Stimulated activated memory B cell treated with anti-CD40 and anti-IgM and Interleukin-4, amounts not matched to agents 10 μg/mL and 1 μg/mL and 100 μg/mL, for 72 hours (primary cell): ENCODE measurements around the gene ABCG1.

ENCODE experiments used
- ATAC-seq: fragments of 150-1000 bp; cut with Tn5 transposase; 2 replicates; pipeline ENCODE4 v1.10.0; 2021
- H3K27ac Mint-ChIP-seq: one replicate; pipeline ENCODE4 v1.8.0; 2022; ENCODE audit warnings: mild to moderate bottlenecking, mixed read lengths
- H3K27me3 Mint-ChIP-seq: one replicate; pipeline ENCODE4 v1.8.0; 2022; ENCODE audit warnings: mixed read lengths
- H3K36me3 Mint-ChIP-seq: one replicate; pipeline ENCODE4 v1.8.0; 2022; ENCODE audit warnings: mixed read lengths
- H3K4me1 Mint-ChIP-seq: one replicate; pipeline ENCODE4 v1.8.0; 2022; ENCODE audit warnings: mixed read lengths
- H3K4me3 Mint-ChIP-seq: one replicate; pipeline ENCODE4 v1.8.0; 2022; ENCODE audit warnings: mild to moderate bottlenecking, moderate library complexity, mixed read lengths
- H3K9me3 Mint-ChIP-seq: one replicate; pipeline ENCODE4 v1.8.0; 2022; ENCODE audit warnings: mixed read lengths

The ABCG1 gene

GRCh38 chr21:42245331-42246193 is 26.6 kb downstream of the ABCG1 start:
- Mint-ChIP-seq H3K36me3 (no peaks in the 10 kb centered on the region), H3K9me3 (no peaks in the 10 kb centered on the region), H3K27me3 (no peaks in the 10 kb centered on the region), H3K4me1 (peaks cover 57% of the 10 kb centered on the region), H3K27ac (peak overlapping the region; percentile 12), H3K4me3 (no peak overlapping the region)
- no peak for ATAC-seq

- Mint-ChIP-seq H3K4me3 (no peak overlapping the region), H3K9me3 (no peaks in the 10 kb centered on the region), H3K27me3 (no peaks in the 10 kb centered on the region), H3K4me1 (peaks cover 57% of the 10 kb centered on the region), H3K36me3 (no peaks in the 10 kb centered on the region), H3K27ac (peak overlapping the region; percentile 46)
- no peak for ATAC-seq
These were observed 28.8 kb downstream of the ABCG1 start for GRCh38 chr21:42247716-42248115.

- peaks cover 52% of the 10 kb centered on the region for H3K4me1 Mint-ChIP-seq
- no peak overlapping the region for H3K4me3 Mint-ChIP-seq
- ATAC-seq, result no peak
- H3K27me3 Mint-ChIP-seq, result no peaks in the 10 kb centered on the region
- no peaks in the 10 kb centered on the region for H3K9me3 Mint-ChIP-seq
- no peaks in the 10 kb centered on the region for H3K36me3 Mint-ChIP-seq
- H3K27ac Mint-ChIP-seq, result peak overlapping the region; percentile 46
These were observed 29.3 kb downstream of the ABCG1 start for GRCh38 chr21:42248241-42248640.

- Mint-ChIP-seq H3K27me3 (no peaks in the 10 kb centered on the region), H3K4me3 (peak overlapping the region; percentile 49), H3K4me1 (peaks cover 58% of the 10 kb centered on the region), H3K36me3 (no peaks in the 10 kb centered on the region), H3K27ac (peak overlapping the region; percentile 73), H3K9me3 (no peaks in the 10 kb centered on the region)
- peak; percentile 94 for ATAC-seq
These were observed 30.1 kb downstream of the ABCG1 start for GRCh38 chr21:42248783-42249597.

GRCh38 chr21:42250422-42251403 is 31.8 kb downstream of the ABCG1 start:
- H3K4me1 Mint-ChIP-seq, result peaks cover 68% of the 10 kb centered on the region
- no peaks in the 10 kb centered on the region for H3K27me3 Mint-ChIP-seq
- H3K27ac Mint-ChIP-seq, result peak overlapping the region; percentile 73
- H3K9me3 Mint-ChIP-seq, result no peaks in the 10 kb centered on the region
- no peaks in the 10 kb centered on the region for H3K36me3 Mint-ChIP-seq
- H3K4me3 Mint-ChIP-seq, result no peak overlapping the region
- no peak for ATAC-seq

GRCh38 chr21:42251654-42252324 is 32.8 kb downstream of the ABCG1 start:
- H3K27ac Mint-ChIP-seq, result no peak overlapping the region

GRCh38 chr21:42252325-42252654 is 33.4 kb downstream of the ABCG1 start:
- H3K27me3 Mint-ChIP-seq, result no peaks in the 10 kb centered on the region
- H3K4me1 Mint-ChIP-seq, result peaks cover 66% of the 10 kb centered on the region
- no peaks in the 10 kb centered on the region for H3K36me3 Mint-ChIP-seq
- H3K4me3 Mint-ChIP-seq, result no peak overlapping the region
- no peak for ATAC-seq
- H3K27ac Mint-ChIP-seq, result no peak overlapping the region
- H3K9me3 Mint-ChIP-seq, result no peaks in the 10 kb centered on the region

More at GRCh38 chr21:42251654-42252324, 32.8 kb downstream of the ABCG1 start:
- Mint-ChIP-seq H3K27me3 (no peaks in the 10 kb centered on the region), H3K4me1 (peaks cover 69% of the 10 kb centered on the region), H3K4me3 (no peak overlapping the region), H3K9me3 (no peaks in the 10 kb centered on the region), H3K36me3 (no peaks in the 10 kb centered on the region)
- ATAC-seq, result no peak

- no peak for ATAC-seq
- H3K4me1 Mint-ChIP-seq, result peaks cover 65% of the 10 kb centered on the region
- H3K36me3 Mint-ChIP-seq, result no peaks in the 10 kb centered on the region
- no peak overlapping the region for H3K27ac Mint-ChIP-seq
- H3K4me3 Mint-ChIP-seq, result no peak overlapping the region
- H3K27me3 Mint-ChIP-seq, result no peaks in the 10 kb centered on the region
- no peaks in the 10 kb centered on the region for H3K9me3 Mint-ChIP-seq
These were observed 33.9 kb downstream of the ABCG1 start for GRCh38 chr21:42252778-42253340.

- H3K36me3 Mint-ChIP-seq, result no peaks in the 10 kb centered on the region
- no peak for ATAC-seq
- H3K4me3 Mint-ChIP-seq, result no peak overlapping the region
- H3K4me1 Mint-ChIP-seq, result peaks cover 65% of the 10 kb centered on the region
- no peaks in the 10 kb centered on the region for H3K9me3 Mint-ChIP-seq
- H3K27me3 Mint-ChIP-seq, result no peaks in the 10 kb centered on the region
- no peak overlapping the region for H3K27ac Mint-ChIP-seq
These were observed 34.5 kb downstream of the ABCG1 start for GRCh38 chr21:42253466-42253865.

- Mint-ChIP-seq H3K36me3 (no peaks in the 10 kb centered on the region), H3K27ac (no peak overlapping the region), H3K4me1 (peaks cover 66% of the 10 kb centered on the region), H3K9me3 (no peaks in the 10 kb centered on the region), H3K4me3 (no peak overlapping the region), H3K27me3 (no peaks in the 10 kb centered on the region)
- ATAC-seq, result no peak
These were observed 35.1 kb downstream of the ABCG1 start for GRCh38 chr21:42254083-42254482.

- peak; percentile 56 for ATAC-seq
- Mint-ChIP-seq H3K27me3 (no peaks in the 10 kb centered on the region), H3K9me3 (no peaks in the 10 kb centered on the region), H3K27ac (no peak overlapping the region), H3K36me3 (no peaks in the 10 kb centered on the region), H3K4me1 (peaks cover 58% of the 10 kb centered on the region), H3K4me3 (no peak overlapping the region)
These were observed 36.0 kb downstream of the ABCG1 start for GRCh38 chr21:42254651-42255601.

GRCh38 chr21:42255825-42256224 is 36.9 kb downstream of the ABCG1 start:
- H3K9me3 Mint-ChIP-seq, result no peaks in the 10 kb centered on the region

GRCh38 chr21:42256316-42256715 is 37.4 kb downstream of the ABCG1 start:
- H3K36me3 Mint-ChIP-seq, result no peaks in the 10 kb centered on the region
- H3K4me1 Mint-ChIP-seq, result peaks cover 44% of the 10 kb centered on the region
- no peak for ATAC-seq
- H3K27ac Mint-ChIP-seq, result no peak overlapping the region
- no peaks in the 10 kb centered on the region for H3K9me3 Mint-ChIP-seq
- no peaks in the 10 kb centered on the region for H3K27me3 Mint-ChIP-seq
- H3K4me3 Mint-ChIP-seq, result no peak overlapping the region

More at GRCh38 chr21:42255825-42256224, 36.9 kb downstream of the ABCG1 start:
- no peaks in the 10 kb centered on the region for H3K27me3 Mint-ChIP-seq
- no peak overlapping the region for H3K4me3 Mint-ChIP-seq
- no peaks in the 10 kb centered on the region for H3K36me3 Mint-ChIP-seq
- no peak for ATAC-seq
- peaks cover 49% of the 10 kb centered on the region for H3K4me1 Mint-ChIP-seq
- H3K27ac Mint-ChIP-seq, result no peak overlapping the region
